Activated CD8-positive, alpha-beta T cell treated with anti-CD3 and anti-CD28 coated beads for 36 hours (primary cell): ENCODE results near the gene RPS4Y2. TPM values are rescaled to one million over a fixed set of nuclear protein-coding genes. Genes with fewer than 3 reads are reported as not detected.

ENCODE experiments used
- ATAC-seq: fragments of 200-7000 bp; cut with Tn5 transposase; one replicate; pipeline ENCODE4 v1.10.0; 2021; ENCODE audit warnings: mild to moderate bottlenecking, moderate library complexity
- CTCF ChIA-PET: fragments of 350-600 bp; sonication (Branson Sonifier 250); formaldehyde crosslinking; loops from one replicate; lab custom pipeline; 2021; ENCODE audit warnings: antibody characterized with exemption; lab: Charles Lee
- POLR2A ChIA-PET: fragments of 350-600 bp; sonication (Branson Sonifier 250); formaldehyde crosslinking; loops from one replicate; lab custom pipeline; 2021; ENCODE audit warnings: antibody characterized with exemption; lab: Charles Lee
- DNase-seq: peaks from one replicate; pipeline ENCODE4 v3.0.0-alpha.2; 2020
- H3K27ac Mint-ChIP-seq: one replicate; pipeline ENCODE4 v1.8.0; 2021; ENCODE audit warnings: mild to moderate bottlenecking, mixed read lengths
- H3K27me3 Mint-ChIP-seq: one replicate; pipeline ENCODE4 v1.8.0; 2021; ENCODE audit warnings: mixed read lengths
- H3K36me3 Mint-ChIP-seq: one replicate; pipeline ENCODE4 v1.8.0; 2021; ENCODE audit warnings: low read depth, mixed read lengths
- H3K4me1 Mint-ChIP-seq: one replicate; pipeline ENCODE4 v1.8.0; 2021; ENCODE audit warnings: low read depth, mixed read lengths
- H3K4me3 Mint-ChIP-seq: one replicate; pipeline ENCODE4 v1.8.0; 2021; ENCODE audit warnings: mild to moderate bottlenecking, moderate library complexity, mixed read lengths
- H3K9me3 Mint-ChIP-seq: one replicate; pipeline ENCODE4 v1.8.0; 2021; ENCODE audit warnings: mixed read lengths
- CTCF ChIP-seq: fragments of 200-600 bp; IDR thresholded peaks from one replicate; pipeline ENCODE4 v1.8.0; 2022; ENCODE audit warnings: antibody characterized with exemption, mild to moderate bottlenecking
- intact Hi-C: fragments of 100-400 bp; cut with micrococcal nuclease; formaldehyde crosslinking; loops from one replicate; pipeline ENCODE4 v1.10.0; 2022
- total RNA-seq, 2 experiments: library from RNA; stranded (reverse); gene quantifications; one replicate each; pipeline ENCODE4 v1.2.3, GENCODE V29; 2021

The RPS4Y2 gene
- total RNA-seq = not detected

- TF ChIP-seq CTCF = no peak
- ChIA-PET CTCF (no interaction called here), POLR2A (no interaction called here)
- no peaks in the 10 kb centered on the region for H3K27me3 Mint-ChIP-seq
- intact Hi-C loops = no loop called here
- no peaks in the 10 kb centered on the region for H3K4me1 Mint-ChIP-seq
- H3K27ac Mint-ChIP-seq = no peak within 1 kb of the TSS
- H3K9me3 Mint-ChIP-seq = no peaks in the 10 kb centered on the region
- ATAC-seq (no peak), DNase-seq (no peak)
- H3K36me3 Mint-ChIP-seq = no peaks in the 10 kb centered on the region
- no peak within 1 kb of the TSS for H3K4me3 Mint-ChIP-seq
Measured at GRCh38 chrY:20755808-20756207, at the start of gene RPS4Y2. TSS of gene RPS4Y2 (plus strand) at chrY:20756108. CDS start at chrY:20756164, 56 bp downstream.

DNA sequence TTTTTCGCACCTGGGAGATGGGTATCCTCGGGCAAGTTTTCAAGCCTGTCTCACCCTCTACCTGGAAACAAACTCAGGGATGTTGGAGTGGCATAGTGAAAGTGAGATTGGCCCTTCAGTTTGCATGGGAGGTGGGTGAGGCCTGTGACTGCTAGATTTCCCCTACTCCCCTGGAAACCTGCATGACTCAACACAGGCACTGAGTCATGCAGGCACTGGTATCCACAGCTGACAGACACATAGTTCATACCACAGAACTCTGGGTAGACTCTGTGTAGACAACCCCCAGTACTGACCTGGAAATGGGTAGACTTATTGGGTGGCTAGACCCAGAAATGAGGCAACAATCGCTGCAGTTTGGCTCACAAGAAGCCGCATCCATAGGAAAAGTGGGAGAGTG, 41.5 kb upstream of the RPS4Y2 start:
- H3K27ac Mint-ChIP-seq = peak overlapping the region; percentile 38

DNA sequence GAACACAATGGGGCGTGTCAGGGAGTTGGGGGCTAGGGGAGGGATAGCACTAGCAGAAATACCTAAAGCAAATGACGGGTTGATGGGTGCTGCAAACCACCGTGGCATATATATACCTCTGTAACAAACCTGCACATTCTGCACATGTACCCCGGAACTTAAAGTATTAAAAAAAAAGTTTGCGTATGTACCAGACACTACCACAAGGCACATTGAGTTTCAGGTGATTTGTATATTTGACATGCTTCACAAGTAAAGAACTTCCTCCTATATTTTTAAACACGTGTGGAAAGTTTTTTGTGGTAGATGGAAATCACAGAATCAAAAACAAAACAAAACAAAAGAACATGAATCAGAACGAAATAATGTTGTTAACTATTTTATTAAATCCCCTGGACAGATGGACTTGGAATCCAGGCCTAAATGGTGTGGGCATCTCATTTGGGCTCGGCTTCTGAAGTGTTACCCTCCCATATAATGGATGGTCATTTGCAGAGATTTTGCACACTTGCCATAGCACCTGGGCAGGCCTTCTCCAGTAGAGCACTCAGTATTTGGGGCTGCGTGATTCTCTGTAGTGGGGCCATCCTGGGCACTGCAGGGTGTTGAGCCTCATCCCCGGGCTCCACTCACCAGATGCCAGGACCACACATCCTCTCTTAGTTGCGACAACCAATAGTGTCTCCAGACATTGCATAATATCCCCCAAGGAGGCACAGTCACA, 29.6 kb upstream of the RPS4Y2 start:
- no peak overlapping the region for H3K27ac Mint-ChIP-seq

More for the DNA sequence above, 41.5 kb upstream of the RPS4Y2 start:
- Mint-ChIP-seq H3K36me3 (peaks cover 3% of the 10 kb centered on the region), H3K4me3 (no peak overlapping the region), H3K9me3 (peaks cover 2% of the 10 kb centered on the region), H3K27me3 (no peaks in the 10 kb centered on the region), H3K4me1 (peaks cover 5% of the 10 kb centered on the region)
- intact Hi-C loops = no loop called here
- CTCF ChIA-PET = no interaction called here
- ATAC-seq (peak; percentile 100), DNase-seq (peak; percentile 53)
- TF ChIP-seq CTCF = no peak
- POLR2A ChIA-PET = no interaction called here

DNA sequence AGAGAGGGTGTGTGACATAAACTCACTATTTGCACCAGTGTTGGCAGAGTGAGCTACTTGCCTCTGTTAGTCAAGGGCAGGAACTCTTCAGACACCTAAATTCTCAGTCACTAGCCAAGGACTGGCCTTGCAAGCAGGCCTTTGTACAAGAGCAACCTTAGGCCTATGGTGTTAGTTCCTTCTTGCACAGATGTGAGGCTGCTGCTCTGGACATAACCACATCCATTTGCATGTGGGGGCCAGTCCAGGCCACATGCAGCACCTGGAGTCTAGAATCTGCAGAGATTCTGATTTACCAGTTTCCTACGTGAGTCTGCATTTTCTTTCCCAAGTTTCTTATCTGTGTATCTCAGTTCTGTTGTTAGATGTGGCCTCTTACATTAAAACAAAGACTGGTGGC, 20.7 kb upstream of the RPS4Y2 start:
- no peak overlapping the region for H3K4me3 Mint-ChIP-seq

More for the DNA sequence above, 29.6 kb upstream of the RPS4Y2 start:
- Mint-ChIP-seq H3K9me3 (no peaks in the 10 kb centered on the region), H3K4me1 (no peaks in the 10 kb centered on the region), H3K27me3 (no peaks in the 10 kb centered on the region), H3K4me3 (no peak overlapping the region), H3K36me3 (no peaks in the 10 kb centered on the region)
- intact Hi-C loops = no loop called here
- DNase-seq (no peak), ATAC-seq (no peak)
- CTCF ChIA-PET = no interaction called here
- no peak for TF ChIP-seq CTCF
- POLR2A ChIA-PET = no interaction called here

More for the DNA sequence above, 20.7 kb upstream of the RPS4Y2 start:
- no peak overlapping the region for H3K27ac Mint-ChIP-seq
- no peaks in the 10 kb centered on the region for H3K9me3 Mint-ChIP-seq
- no peaks in the 10 kb centered on the region for H3K27me3 Mint-ChIP-seq
- no peaks in the 10 kb centered on the region for H3K36me3 Mint-ChIP-seq
- no peaks in the 10 kb centered on the region for H3K4me1 Mint-ChIP-seq
- DNase-seq = no peak
- no peak for TF ChIP-seq CTCF
- ChIA-PET CTCF (no interaction called here), POLR2A (no interaction called here)
- no peak for ATAC-seq
- intact Hi-C loops = no loop called here
